ENCODE results near the gene CCDC186.
A peak's percentile ranks its signal among the peaks of the same experiment; 100 is the strongest.

CCDC186 gene

DNA sequence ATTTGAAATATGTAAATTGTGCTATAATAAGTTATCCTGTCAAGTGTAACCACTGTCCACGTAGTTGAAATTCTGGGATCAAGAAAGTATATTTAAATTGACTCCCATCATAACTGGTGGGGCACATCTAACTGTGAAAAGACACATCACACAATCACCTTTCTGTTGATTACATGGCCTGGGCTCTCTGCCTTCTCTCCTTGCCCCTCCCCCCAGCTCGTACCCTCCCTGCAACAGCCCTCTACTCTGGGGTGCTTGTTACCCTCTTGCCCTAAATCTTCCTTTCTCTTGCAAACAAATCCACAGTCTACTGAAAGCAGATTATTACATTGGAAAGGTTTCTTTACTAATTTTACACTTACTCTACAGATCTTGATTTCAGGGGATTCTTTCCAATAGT is 56.3 kb downstream of the CCDC186 start:
- no peak overlapping the region for H3K4me3 ChIP-seq (ENCODE audit: low read depth, low read length)

DNA sequence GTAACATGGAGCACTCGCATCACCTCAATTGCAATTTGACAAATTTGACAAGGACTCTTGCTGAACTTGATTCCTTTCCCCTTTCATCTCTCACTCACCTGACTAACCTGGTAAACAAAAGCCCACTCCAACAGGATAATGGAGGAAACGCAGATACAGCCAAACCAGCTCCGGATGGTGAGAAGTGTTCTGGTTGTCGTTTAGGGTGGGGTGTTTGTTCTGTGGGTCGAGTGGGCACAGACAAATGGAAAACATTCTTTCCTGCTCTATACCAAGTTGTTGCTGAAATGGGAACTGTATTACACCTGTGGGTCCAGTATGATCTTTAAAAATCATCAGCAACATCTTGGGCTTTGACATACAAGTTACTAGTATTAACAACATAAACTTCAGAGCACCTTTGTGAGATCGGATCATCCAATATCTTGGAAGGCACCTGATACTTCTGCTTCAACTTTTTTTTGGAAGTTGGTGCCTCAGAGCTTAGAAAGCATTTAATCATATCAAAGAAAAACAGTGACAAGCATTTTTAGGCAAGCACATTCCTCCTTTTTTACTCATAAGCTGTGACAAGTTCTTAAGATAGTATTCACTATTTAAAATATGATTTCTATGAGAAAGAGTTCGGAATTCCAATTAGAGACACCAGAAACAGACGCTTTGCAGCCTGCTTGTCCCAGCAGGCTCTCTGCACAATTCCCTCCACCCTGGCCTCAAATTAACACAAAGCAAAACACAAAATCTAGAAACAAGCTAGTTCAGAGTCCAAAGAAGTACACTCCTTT is 58.1 kb downstream of the CCDC186 start:
- H3K4me3 ChIP-seq (ENCODE audit: low read depth, low read length): no peak overlapping the region

GRCh38 chr10:114110174-114110972 is 63.6 kb downstream of the CCDC186 start:
- no peak overlapping the region for H3K4me3 ChIP-seq (ENCODE audit: low read depth, low read length)

DNA sequence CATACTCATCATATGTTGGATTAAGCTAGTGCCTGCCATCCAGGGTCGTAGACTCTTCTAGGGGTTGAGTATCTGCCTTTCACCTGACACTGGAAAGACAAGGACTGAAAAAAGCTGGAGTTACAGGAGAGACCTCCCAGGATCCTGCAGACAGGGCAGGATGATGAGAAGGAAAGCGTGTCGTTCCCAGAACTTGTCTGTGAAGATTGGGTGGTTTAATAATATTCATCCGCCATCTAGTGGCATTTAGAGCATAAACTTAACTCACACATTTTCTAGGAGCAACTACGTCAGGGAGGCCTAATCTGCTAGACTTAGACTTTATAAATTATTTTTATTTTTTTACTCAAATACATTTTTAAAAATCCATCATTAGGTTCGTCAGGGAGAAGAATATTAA is 70.7 kb downstream of the CCDC186 start:
- no peak overlapping the region for H3K4me3 ChIP-seq (ENCODE audit: low read depth, low read length)

GRCh38 chr10:114102256-114102655 is 71.7 kb downstream of the CCDC186 start:
- H3K4me3 ChIP-seq (ENCODE audit: low read depth, low read length): no peak overlapping the region

- peak overlapping the region; percentile 45 for H3K4me3 ChIP-seq (ENCODE audit: low read depth, low read length)
Observed at GRCh38 chr10:114100848-114101741, 72.9 kb downstream of the CCDC186 start.

DNA sequence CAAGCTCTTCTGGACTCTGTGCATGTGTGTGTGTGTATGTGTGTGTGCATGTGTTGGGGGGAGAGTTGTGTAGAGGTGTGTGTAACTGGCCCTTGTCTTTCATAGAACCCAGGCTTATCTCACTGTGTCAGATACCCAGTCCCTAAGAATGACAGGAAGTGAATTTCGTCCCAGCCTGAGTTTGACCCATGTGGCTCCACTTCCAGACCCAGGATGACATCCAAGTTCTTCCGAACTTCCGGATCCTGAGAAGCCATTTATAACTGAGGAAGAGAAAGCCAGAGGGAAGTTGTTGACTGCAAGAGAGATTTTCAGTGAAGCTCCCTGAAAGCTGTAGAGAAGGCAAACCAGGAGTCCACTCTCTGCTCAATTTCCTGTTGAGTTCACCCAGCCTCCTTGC is 77.1 kb downstream of the CCDC186 start:
- H3K4me3 ChIP-seq (ENCODE audit: low read depth, low read length): no peak overlapping the region

GRCh38 chr10:114095559-114096337 is 78.3 kb downstream of the CCDC186 start:
- H3K4me3 ChIP-seq (ENCODE audit: low read depth, low read length): no peak overlapping the region

GRCh38 chr10:114094795-114095194 is 79.2 kb downstream of the CCDC186 start:
- no peak overlapping the region for H3K4me3 ChIP-seq (ENCODE audit: low read depth, low read length)

GRCh38 chr10:114087655-114088054 is 86.3 kb downstream of the CCDC186 start:
- no peak overlapping the region for H3K4me3 ChIP-seq (ENCODE audit: low read depth, low read length)

GRCh38 chr10:114087255-114087654 is 86.7 kb downstream of the CCDC186 start:
- no peak overlapping the region for H3K4me3 ChIP-seq (ENCODE audit: low read depth, low read length)

- no peak overlapping the region for H3K4me3 ChIP-seq (ENCODE audit: low read depth, low read length)
Observed at GRCh38 chr10:114084215-114084614, 89.8 kb downstream of the CCDC186 start.

DNA sequence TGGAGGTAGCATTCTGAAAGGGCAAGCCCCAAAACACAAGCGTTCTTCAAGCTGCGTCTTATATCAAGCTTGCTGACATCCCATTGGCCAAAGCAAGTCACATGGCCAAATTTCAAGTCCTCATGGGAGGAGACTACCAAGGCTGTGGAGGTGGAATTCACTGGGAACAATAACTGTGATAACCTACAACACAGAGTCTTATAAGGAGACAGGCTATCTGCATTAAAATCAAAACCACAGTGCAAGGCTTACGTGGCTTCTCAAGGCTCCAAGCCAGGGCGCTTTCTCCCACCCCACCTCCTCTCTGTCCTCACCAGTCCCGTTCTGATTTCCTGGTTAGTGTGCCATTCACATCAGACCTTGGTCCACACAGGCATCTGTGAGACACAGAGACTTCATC is 91.0 kb downstream of the CCDC186 start:
- no peak overlapping the region for H3K4me3 ChIP-seq (ENCODE audit: low read depth, low read length)

- no peak overlapping the region for H3K4me3 ChIP-seq (ENCODE audit: low read depth, low read length)
Observed at GRCh38 chr10:114081911-114082583, 92.0 kb downstream of the CCDC186 start.

GRCh38 chr10:114079421-114079820 is 94.6 kb downstream of the CCDC186 start:
- no peak overlapping the region for H3K4me3 ChIP-seq (ENCODE audit: low read depth, low read length)

DNA sequence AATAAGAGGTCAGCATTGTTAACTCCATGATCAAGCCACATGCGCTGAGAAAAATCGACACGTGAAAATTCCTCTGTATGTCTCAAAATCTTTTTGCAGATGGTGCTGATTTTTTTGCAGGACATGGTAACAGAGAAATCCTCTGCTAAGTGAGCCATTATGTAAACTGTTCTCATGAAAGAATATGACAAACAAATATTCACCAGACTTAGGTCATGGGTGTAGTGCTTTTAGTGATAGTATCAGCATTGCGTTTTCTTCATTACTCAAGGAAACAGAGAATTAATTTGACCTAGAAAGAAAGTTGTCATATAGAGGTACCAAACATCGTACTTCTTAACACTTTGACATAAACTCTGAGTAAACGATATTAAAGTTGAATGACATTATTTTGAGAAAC is 95.7 kb downstream of the CCDC186 start:
- H3K4me3 ChIP-seq (ENCODE audit: low read depth, low read length): no peak overlapping the region

DNA sequence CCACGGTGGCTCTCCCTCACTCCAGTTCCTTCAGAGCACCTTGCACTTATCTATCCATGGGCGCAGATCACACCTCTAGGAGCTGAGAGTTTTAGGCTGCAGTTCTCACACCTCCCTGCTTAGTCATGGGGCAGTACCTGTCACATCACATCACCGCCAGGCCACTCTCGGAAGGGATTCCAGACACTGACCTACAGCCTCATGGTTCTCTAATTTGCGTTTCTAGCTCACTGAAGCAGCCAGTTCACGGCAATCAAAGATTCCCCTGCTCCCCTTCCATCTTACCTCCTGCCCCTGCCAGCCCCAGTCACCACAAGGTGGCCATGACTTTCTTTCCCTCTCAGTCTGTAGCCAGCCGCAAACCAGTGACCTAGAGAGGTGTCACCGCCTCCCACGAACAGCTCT is 96.2 kb downstream of the CCDC186 start:
- H3K4me3 ChIP-seq (ENCODE audit: low read depth, low read length): no peak overlapping the region

DNA sequence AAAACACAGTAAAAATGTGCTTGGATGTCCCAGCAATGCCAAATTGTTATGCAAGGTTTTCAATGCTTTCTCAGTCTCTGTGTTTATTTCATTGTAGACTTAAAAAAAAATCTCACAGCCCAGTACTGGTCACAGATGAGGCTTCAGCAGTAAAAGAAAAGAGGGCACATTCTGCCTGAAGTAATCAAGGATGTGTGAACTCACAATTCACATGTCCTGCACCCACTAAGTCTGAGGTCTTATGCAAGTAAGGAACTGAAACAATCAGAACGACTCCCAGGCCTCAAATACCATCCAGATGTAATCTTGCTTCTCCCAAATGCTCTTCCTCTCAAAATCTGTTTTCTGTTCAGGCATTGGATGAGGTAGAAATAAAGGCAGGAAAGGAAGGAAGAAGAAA is 96.7 kb downstream of the CCDC186 start:
- H3K4me3 ChIP-seq (ENCODE audit: low read depth, low read length): no peak overlapping the region

DNA sequence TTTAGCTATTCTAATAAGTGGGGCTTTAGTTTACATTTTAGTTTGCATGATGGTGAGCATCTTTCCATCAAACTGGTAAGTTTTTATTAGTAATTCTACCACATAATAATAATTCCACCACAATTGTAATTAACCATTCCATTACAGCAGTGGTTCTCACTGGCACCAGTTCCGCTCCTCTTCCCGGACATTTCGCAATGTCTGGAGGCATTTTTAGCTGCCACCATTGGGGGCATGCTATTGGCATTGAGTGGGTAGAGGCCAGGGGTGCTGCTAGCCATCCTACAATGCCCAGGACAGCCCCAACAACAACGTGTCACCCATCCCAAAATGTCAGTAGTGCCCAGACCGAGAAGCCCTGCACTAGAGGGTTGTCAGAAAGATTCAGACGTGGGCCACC is 98.9 kb downstream of the CCDC186 start:
- H3K4me3 ChIP-seq (ENCODE audit: low read depth, low read length): no peak overlapping the region

All from iPS-11a (cell line).